Upper lobe of left lung (tissue), 6 donors: Measurements from ENCODE around the gene ICA1L. TPM values are rescaled to one million over a fixed set of nuclear protein-coding genes. Genes with fewer than 3 reads are reported as not detected.

Source experiments
- ATAC-seq, 2 donors: fragments of 200-7000 bp; cut with Tn5 transposase; one replicate each; pipeline ENCODE4 v1.9.1; 2022; ENCODE audit warnings: mild to moderate bottlenecking in 2 of 2, moderate library complexity in 2 of 2; ENCODE audit not compliant: low FRiP score in 2 of 2
- DNase-seq, 2 donors: peaks; one replicate each; pipeline ENCODE4 v3.0.0-alpha.2; 2019 to 2020
- H3K27ac ChIP-seq, 4 donors: fragments of 200-600 bp; sonication (generic); one replicate each; pipeline ENCODE4 v1.5.1; 2016 to 2019
- H3K27me3 ChIP-seq, 4 donors: fragments of 200-600 bp; sonication (generic); one replicate each; pipeline ENCODE4 v1.5.1; 2017 to 2019
- H3K36me3 ChIP-seq, 4 donors: fragments of 200-600 bp; sonication (generic); one replicate each; pipeline ENCODE4 v1.5.1; 2016 to 2019
- H3K4me1 ChIP-seq, 4 donors: fragments of 200-600 bp; sonication (generic); one replicate each; pipeline ENCODE4 v1.5.1; 2018 to 2019
- H3K4me3 ChIP-seq, 4 donors: fragments of 200-600 bp; sonication (generic); one replicate each; pipeline ENCODE4 v1.5.1; 2017 to 2019; ENCODE audit warnings: mild to moderate bottlenecking in 2 of 4, moderate library complexity in 1 of 4
- H3K9me3 ChIP-seq, 4 donors: fragments of 200-600 bp; sonication (generic); one replicate each; pipeline ENCODE4 v1.5.1; 2018 to 2019
- EP300 ChIP-seq, 4 donors: sonication (generic); formaldehyde crosslinking; IDR thresholded peaks; one replicate each; pipeline ENCODE4 v1.5.1; 2017; ENCODE audit warnings: antibody characterized with exemption in 4 of 4, control low read depth in 2 of 4
- POLR2A ChIP-seq, 4 donors: fragments of 450-650 bp; IDR thresholded peaks; one replicate each; pipeline ENCODE4 v1.5.1; 2016 to 2017; ENCODE audit warnings: antibody characterized with exemption in 4 of 4, mild to moderate bottlenecking in 2 of 4
- POLR2AphosphoS5 ChIP-seq, 2 donors: sonication (generic); formaldehyde crosslinking; IDR thresholded peaks; one replicate each; pipeline ENCODE4 v1.5.1; 2017; ENCODE audit warnings: antibody characterized with exemption in 2 of 2
- WGBS, 2 donors: methylation state at CpG; one replicate each; pipeline ENCODE4 v1.1.5; 2017 to 2018; 5-methylcytosine and 5-hydroxymethylcytosine counted together
- total RNA-seq, 6 donors: library from RNA; depleted of rRNA in 4 of 6; stranded (reverse); fragments of >200 nt in 4 of 6; gene quantifications; one replicate each; pipeline versions ENCODE4 v1.1.0 to v1.2.1, GENCODE V29; 2016 to 2021
- TF ChIP-seq, protein P1 (sequence below), 6 experiments: fragments of 450-650 bp in 4 of 6; fragments of 200-600 bp in 2 of 6; sonication (generic) in 2 of 6; IDR thresholded peaks; one replicate each; pipeline ENCODE4 v1.5.1; 2016 to 2019; ENCODE audit warnings: antibody characterized with exemption in 6 of 6
- donor health status: DM: no; HTN: no; CAD: no; lungs with moderate emphysema.
- donor health status: DM: no; HTN: yes; CAD: no; lungs with severe emphysema.

ICA1L gene
- total RNA-seq, 6 donors from 2014 or later = 3.0 to 28.3 (median 5.7) TPM

DNA sequence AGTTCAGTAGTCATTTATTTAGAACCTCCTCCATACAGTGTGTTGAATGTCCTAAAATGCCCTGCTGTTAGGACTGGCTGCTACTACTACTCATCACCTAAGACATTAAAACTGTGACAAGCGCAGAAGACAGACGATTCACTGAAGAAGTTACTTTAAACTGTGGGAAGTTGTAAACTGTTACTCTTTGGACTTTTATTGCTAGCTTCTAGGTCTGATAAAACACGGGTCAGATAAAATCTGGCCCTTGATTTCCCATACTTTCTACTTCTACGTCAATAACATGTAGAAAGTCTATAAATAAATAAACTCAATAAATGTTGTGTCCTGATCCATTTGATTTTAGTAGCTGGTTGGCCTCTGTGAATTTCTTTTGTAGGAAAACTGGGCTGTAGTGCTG lies 113.4 kb downstream of the ICA1L start:
- no peak for ATAC-seq
- Histone ChIP-seq H3K9me3 (no peaks in the 10 kb centered on the region), H3K36me3 (peaks cover 0 to 20% (median 6%) of the 10 kb centered on the region in 4 donors), H3K27me3 (no peaks in the 10 kb centered on the region), H3K4me3 (no peak overlapping the region), H3K4me1 (peaks cover 0 to 4% (median 1%) of the 10 kb centered on the region in 4 donors), H3K27ac (peak overlapping the region in 1 of 4 donors; percentile 33)
- 60 to 75% methylated on average over 4 of the region's 4 CpGs for WGBS, 2 donors
- TF ChIP-seq POLR2AphosphoS5 (IDR thresholded peaks at IDR 0.05) (no peak), EP300 (IDR thresholded peaks at IDR 0.05) (no peak), POLR2A (IDR thresholded peaks at IDR 0.05) (no peak)
- TF ChIP-seq, protein P1, sequence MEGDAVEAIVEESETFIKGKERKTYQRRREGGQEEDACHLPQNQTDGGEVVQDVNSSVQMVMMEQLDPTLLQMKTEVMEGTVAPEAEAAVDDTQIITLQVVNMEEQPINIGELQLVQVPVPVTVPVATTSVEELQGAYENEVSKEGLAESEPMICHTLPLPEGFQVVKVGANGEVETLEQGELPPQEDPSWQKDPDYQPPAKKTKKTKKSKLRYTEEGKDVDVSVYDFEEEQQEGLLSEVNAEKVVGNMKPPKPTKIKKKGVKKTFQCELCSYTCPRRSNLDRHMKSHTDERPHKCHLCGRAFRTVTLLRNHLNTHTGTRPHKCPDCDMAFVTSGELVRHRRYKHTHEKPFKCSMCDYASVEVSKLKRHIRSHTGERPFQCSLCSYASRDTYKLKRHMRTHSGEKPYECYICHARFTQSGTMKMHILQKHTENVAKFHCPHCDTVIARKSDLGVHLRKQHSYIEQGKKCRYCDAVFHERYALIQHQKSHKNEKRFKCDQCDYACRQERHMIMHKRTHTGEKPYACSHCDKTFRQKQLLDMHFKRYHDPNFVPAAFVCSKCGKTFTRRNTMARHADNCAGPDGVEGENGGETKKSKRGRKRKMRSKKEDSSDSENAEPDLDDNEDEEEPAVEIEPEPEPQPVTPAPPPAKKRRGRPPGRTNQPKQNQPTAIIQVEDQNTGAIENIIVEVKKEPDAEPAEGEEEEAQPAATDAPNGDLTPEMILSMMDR (IDR thresholded peaks at IDR 0.05) = no peak
- no peak for DNase-seq

DNA sequence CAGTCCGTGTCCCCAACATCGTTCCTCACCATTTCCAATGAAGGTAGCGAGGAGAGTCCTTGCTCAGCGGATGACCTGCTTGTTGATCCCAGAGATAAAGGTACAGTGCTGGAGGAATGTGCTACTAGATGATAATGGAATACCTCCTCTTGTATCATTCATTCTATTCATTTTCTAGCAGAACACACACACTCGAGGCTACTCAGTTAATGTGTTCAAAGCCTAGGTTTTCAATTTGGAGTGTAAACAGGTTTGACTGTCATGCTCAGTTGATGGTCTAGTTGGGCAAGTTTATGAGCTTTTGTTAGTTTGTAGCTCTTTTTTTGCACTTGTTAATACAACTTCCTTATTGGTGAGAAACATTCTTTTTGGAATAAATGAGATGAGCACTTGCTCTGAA lies 114.2 kb downstream of the ICA1L start:
- TF ChIP-seq, protein P1 (IDR thresholded peaks at IDR 0.05) = no peak
- TF ChIP-seq POLR2AphosphoS5 (IDR thresholded peaks at IDR 0.05) (no peak), POLR2A (IDR thresholded peaks at IDR 0.05) (no peak), EP300 (IDR thresholded peaks at IDR 0.05) (no peak)
- no peak for DNase-seq
- ATAC-seq = no peak
- H3K4me3 ChIP-seq = no peak overlapping the region
- peaks cover 0 to 20% (median 6%) of the 10 kb centered on the region in 4 donors for H3K36me3 ChIP-seq
- WGBS, 2 donors = 78% methylated on average over 3 to 5 of the region's 5 CpGs
- H3K4me1 ChIP-seq = peaks cover 0 to 4% (median 1%) of the 10 kb centered on the region in 4 donors
- no peak overlapping the region for H3K27ac ChIP-seq
- H3K27me3 ChIP-seq = no peaks in the 10 kb centered on the region
- H3K9me3 ChIP-seq = no peaks in the 10 kb centered on the region

DNA sequence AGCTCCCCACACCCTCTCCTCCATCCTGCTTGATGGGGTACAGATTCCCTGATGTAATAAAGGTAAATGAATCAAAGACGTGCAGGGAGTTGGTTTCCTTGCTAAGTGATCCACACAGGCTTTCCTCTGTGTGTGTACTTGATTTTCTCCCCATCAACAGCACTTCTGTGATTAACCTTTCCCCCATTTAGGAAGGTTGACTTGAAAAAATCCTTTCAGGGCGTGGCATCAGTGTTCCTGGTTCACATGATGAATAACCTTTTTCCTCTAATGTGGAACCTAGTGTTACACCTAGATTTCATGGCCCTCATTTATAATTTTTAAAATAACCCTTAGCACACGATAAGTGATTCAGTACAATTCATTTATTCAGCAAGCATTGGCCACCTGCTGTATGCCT lies 115.0 kb downstream of the ICA1L start:
- no peak overlapping the region for H3K4me3 ChIP-seq
- ATAC-seq = no peak
- H3K27me3 ChIP-seq = no peaks in the 10 kb centered on the region
- H3K9me3 ChIP-seq = no peaks in the 10 kb centered on the region
- H3K27ac ChIP-seq = no peak overlapping the region
- peaks cover 0 to 20% (median 6%) of the 10 kb centered on the region in 4 donors for H3K36me3 ChIP-seq
- no peak for DNase-seq
- WGBS, 2 donors = 88 to 93% methylated on average over 3 of the region's 3 CpGs
- H3K4me1 ChIP-seq = peaks cover 0 to 4% (median 1%) of the 10 kb centered on the region in 4 donors
- TF ChIP-seq EP300 (IDR thresholded peaks at IDR 0.05) = no peak
- TF ChIP-seq, protein P1 (IDR thresholded peaks at IDR 0.05) = no peak
- TF ChIP-seq POLR2A (IDR thresholded peaks at IDR 0.05) = no peak
- TF ChIP-seq POLR2AphosphoS5 (IDR thresholded peaks at IDR 0.05) = no peak

DNA sequence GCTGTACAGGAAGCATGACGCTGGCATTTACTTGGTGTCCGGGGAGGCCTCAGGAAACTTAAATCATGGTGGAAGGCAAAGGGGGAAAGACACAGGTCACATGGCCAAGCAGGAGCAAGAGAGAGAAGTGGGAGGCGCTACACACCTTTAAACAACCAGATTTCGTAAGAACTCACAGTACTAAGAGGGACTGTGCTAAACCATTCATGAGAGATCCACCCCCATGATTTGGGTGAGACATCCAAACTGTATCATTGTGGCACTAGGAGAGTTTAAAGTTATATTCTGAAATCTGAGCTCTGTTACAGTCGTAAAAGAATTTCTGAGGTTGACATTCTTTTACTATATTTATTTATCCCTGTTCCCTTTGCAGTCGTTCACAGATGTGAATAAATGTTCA lies 116.6 kb downstream of the ICA1L start:
- H3K4me3 ChIP-seq = no peak overlapping the region
- H3K27me3 ChIP-seq = no peaks in the 10 kb centered on the region
- ATAC-seq (no peak), DNase-seq (no peak)
- TF ChIP-seq POLR2A (IDR thresholded peaks at IDR 0.05) = no peak
- no peak for TF ChIP-seq EP300 (IDR thresholded peaks at IDR 0.05)
- TF ChIP-seq POLR2AphosphoS5 (IDR thresholded peaks at IDR 0.05) = no peak
- TF ChIP-seq, protein P1 (IDR thresholded peaks at IDR 0.05) = no peak
- no peaks in the 10 kb centered on the region for H3K9me3 ChIP-seq
- peaks cover 0 to 4% (median 1%) of the 10 kb centered on the region in 4 donors for H3K4me1 ChIP-seq
- H3K36me3 ChIP-seq = peaks cover 0 to 20% (median 4%) of the 10 kb centered on the region in 4 donors
- no peak overlapping the region for H3K27ac ChIP-seq
- WGBS, 2 donors = 76 to 87% methylated on average over 6 of the region's 6 CpGs

DNA sequence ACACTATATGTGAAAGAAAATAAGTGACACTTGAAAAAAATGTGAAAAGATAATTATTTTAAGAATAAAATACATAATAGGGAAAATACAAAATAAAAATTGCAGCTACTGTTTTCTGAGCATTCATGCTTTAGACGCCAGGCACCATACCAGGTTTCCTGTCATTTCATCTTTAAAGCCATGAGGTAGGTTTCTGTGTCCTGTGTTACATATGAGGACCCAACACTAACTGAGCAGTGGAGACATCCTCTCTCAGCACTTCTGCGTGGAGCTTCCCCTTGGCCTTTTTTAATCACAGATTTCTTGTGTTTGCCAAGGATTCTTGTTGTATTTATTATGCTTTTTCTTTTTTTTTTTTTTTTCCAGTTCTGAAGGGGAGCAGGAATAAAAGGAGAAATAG lies 119.5 kb downstream of the ICA1L start:
- Histone ChIP-seq H3K4me1 (no peaks in the 10 kb centered on the region), H3K4me3 (no peak overlapping the region), H3K27me3 (no peaks in the 10 kb centered on the region), H3K36me3 (peaks cover 0 to 4% (median 0%) of the 10 kb centered on the region in 4 donors), H3K27ac (no peak overlapping the region), H3K9me3 (no peaks in the 10 kb centered on the region)
- TF ChIP-seq POLR2A (IDR thresholded peaks at IDR 0.05) (no peak), EP300 (IDR thresholded peaks at IDR 0.05) (no peak), POLR2AphosphoS5 (IDR thresholded peaks at IDR 0.05) (no peak)
- TF ChIP-seq, protein P1 (IDR thresholded peaks at IDR 0.05) = no peak
- DNase-seq = no peak
- no peak for ATAC-seq
- WGBS, 2 donors = 72 to 76% methylated on average over 2 of the region's 2 CpGs
